Activated CD8-positive, alpha-beta T cell treated with anti-CD3 and anti-CD28 coated beads, Interleukin-2, amount 10 ng/mL, durations not matched to agents 7 days and 5 days (primary cell): Measurements from ENCODE around the gene MYL6B. TPM values are rescaled to one million over a fixed set of nuclear protein-coding genes. Genes with fewer than 3 reads are reported as not detected.

Source experiments
- ATAC-seq: fragments of 150-1000 bp; cut with Tn5 transposase; one replicate; pipeline ENCODE4 v1.10.0; 2021; ENCODE audit warnings: moderate library complexity
- CTCF ChIA-PET: fragments of 350-600 bp; sonication (Branson Sonifier 250); formaldehyde crosslinking; loops from one replicate; lab custom pipeline; 2021; ENCODE audit warnings: antibody characterized with exemption; lab: Charles Lee
- POLR2A ChIA-PET: fragments of 350-600 bp; sonication (Branson Sonifier 250); formaldehyde crosslinking; loops from one replicate; lab custom pipeline; 2021; ENCODE audit warnings: antibody characterized with exemption; lab: Charles Lee
- DNase-seq: peaks from one replicate; pipeline ENCODE4 v3.0.0-alpha.2; 2020
- H3K27ac Mint-ChIP-seq: one replicate; pipeline ENCODE4 v1.8.0; 2021; ENCODE audit warnings: mild to moderate bottlenecking, mixed read lengths
- H3K27me3 Mint-ChIP-seq: one replicate; pipeline ENCODE4 v1.8.0; 2021; ENCODE audit warnings: low read depth, mixed read lengths
- H3K36me3 Mint-ChIP-seq: one replicate; pipeline ENCODE4 v1.8.0; 2021; ENCODE audit warnings: low read depth, mixed read lengths
- H3K4me1 Mint-ChIP-seq: one replicate; pipeline ENCODE4 v1.8.0; 2021; ENCODE audit warnings: low read depth, mixed read lengths
- H3K4me3 Mint-ChIP-seq: one replicate; pipeline ENCODE4 v1.8.0; 2021; ENCODE audit warnings: mild to moderate bottlenecking, mixed read lengths
- H3K9me3 Mint-ChIP-seq: one replicate; pipeline ENCODE4 v1.8.0; 2022; ENCODE audit warnings: mixed read lengths; ENCODE audit not compliant: insufficient read depth
- total RNA-seq, 2 experiments: library from RNA; stranded (reverse); gene quantifications; one replicate each; pipeline ENCODE4 v1.2.3, GENCODE V29; 2021

Gene MYL6B
- total RNA-seq, 2 experiments from 2014 or later: 60.0 to 60.7 TPM

GRCh38 chr12:56137853-56138571 lies 14.4 kb upstream of the MYL6B start:
- ATAC-seq (peak; percentile 14), DNase-seq (no peak)
- Mint-ChIP-seq H3K4me1 (peaks cover 71% of the 10 kb centered on the region), H3K9me3 (no peaks in the 10 kb centered on the region), H3K36me3 (peaks cover 81% of the 10 kb centered on the region), H3K27me3 (no peaks in the 10 kb centered on the region), H3K27ac (peak overlapping the region; percentile 83), H3K4me3 (no peak overlapping the region)
- POLR2A ChIA-PET: interaction anchor here (0.6 to 2.0 kb wide), 9 partner anchors 8 to 57 kb away, joined by 3 to 8 read pairs (median 4); partner anchors contain the start of genes ESYT1 and ZC3H10
- CTCF ChIA-PET: interaction anchor here (0.6 to 2.5 kb wide), 5 partner anchors 10 to 130 kb away, joined by 3 to 13 read pairs (median 8); partner anchors contain the start of genes ESYT1, MYL6B, SMARCC2 and ZC3H10

GRCh38 chr12:56141946-56142784 lies 10.2 kb upstream of the MYL6B start:
- Mint-ChIP-seq H3K9me3 (no peaks in the 10 kb centered on the region), H3K27me3 (no peaks in the 10 kb centered on the region), H3K4me3 (no peak overlapping the region), H3K36me3 (peaks cover 74% of the 10 kb centered on the region), H3K4me1 (peaks cover 58% of the 10 kb centered on the region), H3K27ac (peak overlapping the region; percentile 68)
- DNase-seq: no peak
- ATAC-seq: no peak
- ChIA-PET CTCF (interaction anchor here (0.6 to 1.9 kb wide), 4 partner anchors 10 to 229 kb away, joined by 3 to 7 read pairs (median 4); partner anchors contain the start of genes ESYT1 and MYL6B), POLR2A (interaction anchor here (0.7 to 4.1 kb wide), 4 partner anchors 10 to 24 kb away, joined by 3 to 30 read pairs (median 5); partner anchors contain the start of genes ESYT1, MYL6B and ZC3H10)

GRCh38 chr12:56143217-56143616 lies 9.2 kb upstream of the MYL6B start:
- H3K27ac Mint-ChIP-seq: peak overlapping the region; percentile 68
- CTCF ChIA-PET: interaction anchor here (1.0 to 1.9 kb wide), 4 partner anchors 9 to 46 kb away, joined by 6 to 7 read pairs (median 6); partner anchors contain the start of genes ESYT1, MYL6B, SMARCC2 and ZC3H10
- H3K4me3 Mint-ChIP-seq: no peak overlapping the region
- H3K9me3 Mint-ChIP-seq: no peaks in the 10 kb centered on the region
- ATAC-seq (no peak), DNase-seq (no peak)
- no peaks in the 10 kb centered on the region for H3K27me3 Mint-ChIP-seq
- POLR2A ChIA-PET: interaction anchor here (1.1 to 4.1 kb wide), 4 partner anchors 9 to 16 kb away, joined by 3 to 30 read pairs (median 6); partner anchors contain the start of genes ESYT1 and MYL6B
- peaks cover 47% of the 10 kb centered on the region for H3K4me1 Mint-ChIP-seq
- H3K36me3 Mint-ChIP-seq: peaks cover 63% of the 10 kb centered on the region

- POLR2A ChIA-PET: interaction anchor here (0.6 to 4.1 kb wide), 5 partner anchors 11 to 18 kb away, joined by 3 to 30 read pairs (median 4); partner anchors contain the start of genes ESYT1 and MYL6
- Mint-ChIP-seq H3K36me3 (peaks cover 57% of the 10 kb centered on the region), H3K4me3 (no peak overlapping the region), H3K4me1 (peaks cover 41% of the 10 kb centered on the region), H3K27me3 (no peaks in the 10 kb centered on the region), H3K27ac (peak overlapping the region; percentile 68), H3K9me3 (no peaks in the 10 kb centered on the region)
- ATAC-seq: no peak
- DNase-seq: no peak
- CTCF ChIA-PET: interaction anchor here (0.8 to 1.3 kb wide), 3 partner anchors 25 to 79 kb away, joined by 3 to 6 read pairs (median 6); partner anchors contain the start of genes SMARCC2 and ZC3H10
Observed at GRCh38 chr12:56143870-56144269, 8.5 kb upstream of the MYL6B start.

- no peak for ATAC-seq
- CTCF ChIA-PET: no interaction called here
- H3K27me3 Mint-ChIP-seq: no peaks in the 10 kb centered on the region
Observed at GRCh38 chr12:56145217-56145616, 7.2 kb upstream of the MYL6B start.

GRCh38 chr12:56146492-56147460 lies 5.6 kb upstream of the MYL6B start:
- ChIA-PET CTCF (no interaction called here), POLR2A (no interaction called here)
- no peak overlapping the region for H3K4me3 Mint-ChIP-seq
- no peaks in the 10 kb centered on the region for H3K9me3 Mint-ChIP-seq
- no peaks in the 10 kb centered on the region for H3K27me3 Mint-ChIP-seq
- peak overlapping the region; percentile 25 for H3K27ac Mint-ChIP-seq
- no peak for ATAC-seq
- no peak for DNase-seq
- peaks cover 39% of the 10 kb centered on the region for H3K36me3 Mint-ChIP-seq
- H3K4me1 Mint-ChIP-seq: peaks cover 39% of the 10 kb centered on the region

More at GRCh38 chr12:56145217-56145616, 7.2 kb upstream of the MYL6B start:
- Mint-ChIP-seq H3K36me3 (peaks cover 49% of the 10 kb centered on the region), H3K4me1 (peaks cover 32% of the 10 kb centered on the region), H3K9me3 (no peaks in the 10 kb centered on the region), H3K27ac (no peak overlapping the region), H3K4me3 (no peak overlapping the region)
- DNase-seq: no peak
- POLR2A ChIA-PET: interaction anchor here (1.8 to 4.1 kb wide), 2 partner anchors 17 kb away, joined by 10 to 30 read pairs; partner anchors contain the start of gene ESYT1

- ATAC-seq: no peak
- CTCF ChIA-PET: interaction anchor here (0.8 to 1.3 kb wide), 2 partner anchors 23 to 24 kb away, joined by 3 to 4 read pairs; partner anchors contain the start of gene ESYT1
- Mint-ChIP-seq H3K4me1 (peaks cover 51% of the 10 kb centered on the region), H3K9me3 (no peaks in the 10 kb centered on the region), H3K27me3 (no peaks in the 10 kb centered on the region), H3K4me3 (peak overlapping the region; percentile 92), H3K36me3 (peaks cover 16% of the 10 kb centered on the region), H3K27ac (peak overlapping the region; percentile 99)
- POLR2A ChIA-PET: interaction anchor here (0.6 to 1.4 kb wide), 2 partner anchors 16 to 431 kb away, joined by 3 to 5 read pairs; no protein-coding TSS in a partner anchor
- no peak for DNase-seq
Observed at GRCh38 chr12:56150563-56150962, 1.8 kb upstream of the MYL6B start.

- Mint-ChIP-seq H3K9me3 (no peaks in the 10 kb centered on the region), H3K4me1 (peaks cover 55% of the 10 kb centered on the region), H3K4me3 (peak overlapping the region; percentile 92), H3K27ac (peak overlapping the region; percentile 99), H3K36me3 (peaks cover 19% of the 10 kb centered on the region), H3K27me3 (no peaks in the 10 kb centered on the region)
- ATAC-seq (peak; percentile 80), DNase-seq (peak; percentile 80)
- ChIA-PET POLR2A (interaction anchor here (0.7 to 1.7 kb wide), 17 partner anchors 9 to 477 kb away, joined by 3 to 23 read pairs (median 5); partner anchors contain the start of genes CS, ESYT1, PA2G4 and SMARCC2), CTCF (interaction anchor here (0.6 to 1.5 kb wide), 13 partner anchors 9 to 327 kb away, joined by 3 to 33 read pairs (median 4); partner anchors contain the start of genes ESYT1, RNF41, SMARCC2 and TIMELESS)
Observed at GRCh38 chr12:56151672-56152131, 685 bp upstream of the MYL6B start.

- Mint-ChIP-seq H3K4me3 (peak overlapping the region; percentile 92), H3K27me3 (no peaks in the 10 kb centered on the region), H3K36me3 (peaks cover 25% of the 10 kb centered on the region), H3K27ac (peak overlapping the region; percentile 99), H3K9me3 (no peaks in the 10 kb centered on the region), H3K4me1 (peaks cover 62% of the 10 kb centered on the region)
- POLR2A ChIA-PET: interaction anchor here (0.5 to 2.9 kb wide), 5 partner anchors 14 to 71 kb away, joined by 3 to 17 read pairs (median 6); partner anchors contain the start of gene ZC3H10
- CTCF ChIA-PET: no interaction called here
- DNase-seq (no peak), ATAC-seq (no peak)
Observed at GRCh38 chr12:56152756-56153677, 630 bp downstream of the MYL6B start.
